Activated T-helper 17 cell treated with anti-CD3 and anti-CD28 coated beads, Interleukin-2, amount 50 U/mL, for 72 hours (primary cell): Measurements from ENCODE around the gene FUT3. TPM values are rescaled to one million over a fixed set of nuclear protein-coding genes. Genes with fewer than 3 reads are reported as not detected.

Source experiments
- ATAC-seq: fragments of 150-1000 bp; cut with Tn5 transposase; replicated peaks from 2 replicates; pipeline ENCODE4 v1.10.0; 2021; ENCODE audit warnings: mild to moderate bottlenecking, moderate library complexity
- H3K27ac Mint-ChIP-seq: one replicate; pipeline ENCODE4 v1.8.0; 2022; ENCODE audit warnings: mixed read lengths
- H3K27me3 Mint-ChIP-seq: one replicate; pipeline ENCODE4 v1.8.0; 2022; ENCODE audit warnings: mixed read lengths
- H3K36me3 Mint-ChIP-seq: one replicate; pipeline ENCODE4 v1.8.0; 2022; ENCODE audit warnings: low read depth, mild to moderate bottlenecking, mixed read lengths
- H3K4me1 Mint-ChIP-seq: one replicate; pipeline ENCODE4 v1.8.0; 2022; ENCODE audit warnings: mixed read lengths
- H3K4me3 Mint-ChIP-seq: one replicate; pipeline ENCODE4 v1.8.0; 2022; ENCODE audit warnings: mild to moderate bottlenecking, mixed read lengths
- H3K9me3 Mint-ChIP-seq: one replicate; pipeline ENCODE4 v1.8.0; 2022; ENCODE audit warnings: mixed read lengths
- total RNA-seq, 2 donors: library from RNA; stranded (reverse); gene quantifications; one replicate each; pipeline ENCODE4 v1.2.3, GENCODE V29; 2022

FUT3 gene
- total RNA-seq, 2 donors from 2014 or later = 1.4 TPM; not detected in 1

DNA sequence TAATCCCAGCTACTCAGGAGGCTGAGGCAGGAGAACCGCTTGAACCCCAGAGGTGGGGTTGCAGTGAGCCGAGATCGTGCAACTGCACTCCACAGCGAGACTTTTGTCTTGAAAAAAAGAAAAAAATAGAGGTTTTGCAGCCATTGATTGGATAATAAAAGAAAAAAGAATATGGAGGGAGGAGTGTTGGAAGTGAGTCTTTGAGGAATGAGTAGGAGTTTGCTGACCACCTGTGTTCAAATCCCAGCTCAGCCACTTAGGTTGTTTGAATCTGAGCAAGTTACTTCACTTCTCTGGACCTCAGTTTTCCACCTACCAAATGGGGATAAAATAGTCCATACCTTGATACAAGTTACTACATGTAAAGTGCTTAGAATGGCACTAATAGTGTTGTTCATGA is 40.1 kb downstream of the FUT3 start:
- no peak overlapping the region for H3K27ac Mint-ChIP-seq
- H3K27me3 Mint-ChIP-seq = no peaks in the 10 kb centered on the region
- H3K4me3 Mint-ChIP-seq = no peak overlapping the region
- no peaks in the 10 kb centered on the region for H3K9me3 Mint-ChIP-seq
- no peaks in the 10 kb centered on the region for H3K4me1 Mint-ChIP-seq
- no peak for ATAC-seq
- H3K36me3 Mint-ChIP-seq = no peaks in the 10 kb centered on the region

DNA sequence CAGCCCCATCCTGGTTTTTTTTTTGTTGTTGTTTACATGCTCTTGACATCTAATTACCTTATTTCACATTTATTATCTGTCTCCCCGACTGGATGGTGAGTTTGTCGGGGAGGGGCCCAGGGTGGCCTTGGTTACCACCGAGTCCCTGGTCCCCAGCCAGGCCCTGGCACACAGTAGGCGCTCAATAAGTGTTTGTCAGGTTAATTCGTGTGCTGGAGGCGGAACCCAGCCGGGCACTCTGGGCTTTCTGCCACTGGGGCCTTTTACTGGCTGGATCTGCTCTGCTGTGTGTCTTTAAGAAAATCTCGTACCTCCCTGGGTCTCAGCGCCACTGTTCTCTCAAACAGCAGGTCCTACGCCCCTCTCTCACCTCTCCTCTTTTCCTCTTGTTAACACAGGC is 41.8 kb downstream of the FUT3 start:
- H3K9me3 Mint-ChIP-seq = no peaks in the 10 kb centered on the region
- no peaks in the 10 kb centered on the region for H3K4me1 Mint-ChIP-seq
- no peak for ATAC-seq
- no peak overlapping the region for H3K4me3 Mint-ChIP-seq
- H3K27me3 Mint-ChIP-seq = no peaks in the 10 kb centered on the region
- no peaks in the 10 kb centered on the region for H3K36me3 Mint-ChIP-seq
- no peak overlapping the region for H3K27ac Mint-ChIP-seq

DNA sequence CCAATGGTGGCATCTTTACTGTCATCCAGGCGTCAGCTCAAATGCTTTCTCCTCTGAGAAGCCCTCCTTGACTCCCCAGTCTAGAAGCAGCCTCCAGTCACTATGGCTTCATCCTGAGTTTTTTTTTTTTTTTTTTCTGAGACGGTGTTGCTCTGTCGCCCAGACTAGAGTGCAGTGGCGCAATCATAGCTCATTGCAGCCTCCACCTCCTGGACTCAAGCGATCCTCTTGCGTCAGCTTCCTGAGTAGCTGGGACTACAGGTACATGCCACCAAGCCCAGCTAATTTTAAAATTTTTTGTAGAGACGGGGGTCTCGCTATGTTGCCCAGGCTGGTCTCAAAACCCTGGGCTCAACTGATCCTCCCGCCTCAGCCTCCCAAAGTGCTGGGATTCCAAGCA is 42.2 kb downstream of the FUT3 start:
- Mint-ChIP-seq H3K27me3 (no peaks in the 10 kb centered on the region), H3K27ac (no peak overlapping the region)

DNA sequence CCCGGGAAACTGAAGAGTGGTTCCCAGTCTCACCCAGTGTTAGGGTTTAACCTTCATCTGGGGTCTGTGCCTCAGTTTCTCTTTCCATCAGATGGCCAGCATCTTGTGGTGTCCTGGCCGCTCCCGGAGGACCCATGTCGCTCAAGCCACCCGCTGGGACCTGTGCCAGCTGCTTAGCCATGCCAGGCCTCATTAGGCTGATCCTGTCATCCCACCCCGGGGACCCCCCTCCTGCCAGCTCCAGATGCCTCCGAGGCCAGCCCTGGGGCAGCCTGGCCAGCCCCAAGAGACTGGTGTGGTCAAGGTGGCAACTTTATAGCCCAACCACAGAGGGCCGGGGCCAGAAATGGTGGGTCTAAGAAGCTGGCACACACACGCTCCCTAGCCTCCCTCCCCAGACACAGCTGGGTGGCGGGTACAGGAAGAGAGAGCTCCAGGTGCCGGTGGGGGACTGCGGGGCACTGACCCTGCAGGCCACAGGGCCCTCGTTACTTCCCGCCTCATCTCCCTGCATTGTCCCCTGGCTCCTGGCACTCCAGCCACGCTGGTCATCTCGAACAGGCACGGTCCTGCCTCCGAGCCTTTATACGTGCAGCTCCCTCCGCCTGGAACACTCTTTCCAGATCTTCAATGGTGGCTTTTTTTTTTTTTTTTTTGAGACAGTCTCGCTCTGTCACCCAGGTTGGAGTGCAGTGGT is 43.0 kb downstream of the FUT3 start:
- no peaks in the 10 kb centered on the region for H3K9me3 Mint-ChIP-seq
- no peak overlapping the region for H3K27ac Mint-ChIP-seq
- no peaks in the 10 kb centered on the region for H3K27me3 Mint-ChIP-seq
- H3K4me3 Mint-ChIP-seq = no peak overlapping the region
- H3K4me1 Mint-ChIP-seq = peaks cover 4% of the 10 kb centered on the region
- ATAC-seq = no peak
- H3K36me3 Mint-ChIP-seq = no peaks in the 10 kb centered on the region

More for the DNA sequence above, 42.2 kb downstream of the FUT3 start:
- no peak for ATAC-seq
- H3K4me3 Mint-ChIP-seq = no peak overlapping the region
- no peaks in the 10 kb centered on the region for H3K4me1 Mint-ChIP-seq
- H3K9me3 Mint-ChIP-seq = no peaks in the 10 kb centered on the region
- no peaks in the 10 kb centered on the region for H3K36me3 Mint-ChIP-seq

DNA sequence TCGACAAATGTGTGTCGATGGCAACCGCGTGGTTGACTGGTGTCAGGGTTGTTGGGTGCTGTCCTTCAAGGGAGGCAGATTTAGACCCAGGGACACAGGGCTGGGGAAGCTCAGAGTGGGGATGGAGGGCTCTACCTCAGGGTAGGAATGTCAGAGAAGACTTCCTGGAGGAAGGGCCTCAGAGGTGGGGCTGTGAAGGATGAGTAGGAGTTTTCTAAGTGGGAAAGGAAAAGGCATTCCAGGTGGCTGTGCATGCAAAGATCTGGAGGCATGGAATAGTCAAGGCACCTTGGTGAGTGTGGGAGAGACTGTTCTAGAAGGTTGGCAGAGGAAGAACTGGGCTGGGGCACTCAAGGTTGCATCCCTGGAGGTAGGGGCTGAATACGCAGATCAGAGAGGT is 44.3 kb downstream of the FUT3 start:
- H3K4me3 Mint-ChIP-seq = no peak overlapping the region
- H3K36me3 Mint-ChIP-seq = no peaks in the 10 kb centered on the region
- peaks cover 5% of the 10 kb centered on the region for H3K4me1 Mint-ChIP-seq
- peaks cover 4% of the 10 kb centered on the region for H3K27me3 Mint-ChIP-seq
- H3K9me3 Mint-ChIP-seq = no peaks in the 10 kb centered on the region
- no peak overlapping the region for H3K27ac Mint-ChIP-seq
- ATAC-seq = no peak

DNA sequence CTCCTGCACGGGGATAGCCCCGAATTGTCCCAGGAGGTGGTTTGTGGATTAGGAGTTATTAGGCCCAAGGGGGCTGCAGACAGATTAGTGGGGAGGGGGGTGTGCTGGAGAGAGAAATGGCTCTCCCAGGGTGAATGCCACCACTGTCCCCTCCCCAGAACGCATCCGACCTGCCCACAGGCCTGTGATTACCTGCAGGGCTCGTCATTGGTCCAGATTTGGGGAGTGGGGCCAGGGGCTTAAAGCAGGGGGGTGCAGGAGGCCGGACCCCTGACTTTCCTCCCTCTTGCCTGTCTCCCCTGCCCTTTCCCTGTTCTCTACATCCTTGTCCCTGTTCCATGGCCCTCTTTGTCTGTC is 45.1 kb downstream of the FUT3 start:
- Mint-ChIP-seq H3K4me1 (peaks cover 5% of the 10 kb centered on the region), H3K27ac (no peak overlapping the region), H3K27me3 (peaks cover 7% of the 10 kb centered on the region), H3K36me3 (no peaks in the 10 kb centered on the region), H3K9me3 (no peaks in the 10 kb centered on the region), H3K4me3 (no peak overlapping the region)
- no peak for ATAC-seq

DNA sequence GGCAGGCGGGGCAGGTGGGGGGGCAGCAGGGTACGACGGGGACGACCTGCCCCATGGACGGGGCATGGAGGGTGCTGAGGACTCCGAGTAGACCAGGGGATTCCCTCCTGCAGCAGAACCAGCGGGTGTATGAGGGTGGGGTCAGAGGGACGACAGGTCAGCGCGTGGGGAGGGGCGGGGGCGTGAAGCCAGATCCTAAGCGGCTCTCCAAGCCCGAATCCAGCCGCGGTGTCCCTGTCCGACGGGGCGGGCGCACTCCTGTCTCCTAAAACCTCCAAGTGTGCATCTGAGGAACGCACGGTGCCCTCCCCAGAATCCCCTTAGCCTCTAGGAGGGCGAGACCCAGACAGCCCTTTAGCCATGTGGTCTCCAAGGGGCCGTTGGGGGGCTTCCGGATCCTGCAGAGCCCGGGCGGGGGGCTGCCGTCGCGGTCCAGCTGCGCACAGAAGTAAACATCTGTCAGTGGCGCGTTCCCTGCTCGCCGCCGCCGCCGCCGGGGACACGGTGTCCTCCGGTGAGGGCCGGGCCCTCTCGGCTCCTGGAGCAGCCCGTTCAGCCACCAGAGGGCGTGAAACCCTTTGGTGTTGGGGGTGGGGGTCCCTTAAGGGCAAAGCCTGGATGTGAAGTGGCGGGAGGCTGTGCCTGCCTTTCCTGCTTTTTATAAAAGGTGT is 45.7 kb downstream of the FUT3 start:
- ATAC-seq = no peak
- peaks cover 9% of the 10 kb centered on the region for H3K27me3 Mint-ChIP-seq
- H3K36me3 Mint-ChIP-seq = no peaks in the 10 kb centered on the region
- no peaks in the 10 kb centered on the region for H3K9me3 Mint-ChIP-seq
- H3K4me1 Mint-ChIP-seq = peaks cover 5% of the 10 kb centered on the region
- H3K4me3 Mint-ChIP-seq = peak overlapping the region; percentile 44
- H3K27ac Mint-ChIP-seq = no peak overlapping the region

DNA sequence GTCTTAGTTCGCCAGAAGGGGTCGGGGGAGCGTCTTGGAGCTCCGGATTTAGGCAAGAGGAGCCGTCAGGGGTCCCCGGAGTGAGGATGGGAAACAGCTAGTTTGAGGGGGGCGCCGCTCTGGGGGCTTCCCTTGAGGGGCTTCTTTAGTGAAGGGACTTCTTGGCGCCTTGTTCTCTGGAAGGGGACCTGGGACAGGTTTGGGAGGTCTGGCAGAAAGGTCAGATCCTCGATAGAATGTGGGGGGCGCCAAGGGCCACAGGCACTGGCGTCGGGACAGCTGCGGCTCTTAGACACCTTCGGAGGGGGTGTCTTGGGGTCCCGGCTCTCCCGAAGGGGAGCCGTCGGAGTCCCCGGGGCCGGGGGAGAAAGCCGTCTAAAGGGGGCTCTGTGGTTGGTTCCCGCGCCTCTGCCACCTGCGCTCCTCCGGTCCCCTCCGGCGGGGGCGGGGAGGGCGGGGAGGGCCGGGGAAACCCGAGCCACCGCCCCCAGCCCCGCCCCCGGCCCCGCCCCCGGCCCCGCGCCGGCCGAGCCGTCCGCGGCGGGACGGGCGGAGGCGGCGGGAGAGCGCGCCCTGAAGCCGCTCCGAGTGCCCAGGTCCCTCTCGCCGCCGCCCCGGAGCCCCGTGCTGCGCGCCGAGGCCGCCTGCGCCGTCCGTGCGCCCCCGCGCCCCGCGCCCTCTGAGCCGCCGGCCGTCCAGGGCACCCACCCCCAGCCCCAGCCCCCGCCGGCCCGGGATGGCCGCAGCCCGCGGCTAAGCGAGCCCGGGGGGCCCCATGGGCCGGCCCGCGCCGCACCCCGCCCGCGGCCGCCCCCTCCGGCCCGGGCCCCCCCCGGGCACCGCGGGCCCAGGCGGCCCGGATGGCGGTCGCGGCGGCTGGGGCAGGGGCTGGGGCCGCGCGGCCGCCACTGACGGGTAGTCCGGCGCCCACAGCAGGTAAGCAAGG is 46.5 kb downstream of the FUT3 start, which contains the start of gene NRTN:
Gene NRTN, plus strand, starts transcription at position 552 of the 946 bp plus-strand sequence. CDS start 19,099 bp downstream, outside the sequence.
- H3K4me3 Mint-ChIP-seq = peak within 1 kb of the TSS; percentile 76
- peaks cover 11% of the 10 kb centered on the region for H3K27me3 Mint-ChIP-seq
- peak within 1 kb of the TSS; percentile 65 for H3K27ac Mint-ChIP-seq
- peaks cover 5% of the 10 kb centered on the region for H3K4me1 Mint-ChIP-seq
- ATAC-seq = peak; percentile 16
- H3K9me3 Mint-ChIP-seq = no peaks in the 10 kb centered on the region
- no peaks in the 10 kb centered on the region for H3K36me3 Mint-ChIP-seq

DNA sequence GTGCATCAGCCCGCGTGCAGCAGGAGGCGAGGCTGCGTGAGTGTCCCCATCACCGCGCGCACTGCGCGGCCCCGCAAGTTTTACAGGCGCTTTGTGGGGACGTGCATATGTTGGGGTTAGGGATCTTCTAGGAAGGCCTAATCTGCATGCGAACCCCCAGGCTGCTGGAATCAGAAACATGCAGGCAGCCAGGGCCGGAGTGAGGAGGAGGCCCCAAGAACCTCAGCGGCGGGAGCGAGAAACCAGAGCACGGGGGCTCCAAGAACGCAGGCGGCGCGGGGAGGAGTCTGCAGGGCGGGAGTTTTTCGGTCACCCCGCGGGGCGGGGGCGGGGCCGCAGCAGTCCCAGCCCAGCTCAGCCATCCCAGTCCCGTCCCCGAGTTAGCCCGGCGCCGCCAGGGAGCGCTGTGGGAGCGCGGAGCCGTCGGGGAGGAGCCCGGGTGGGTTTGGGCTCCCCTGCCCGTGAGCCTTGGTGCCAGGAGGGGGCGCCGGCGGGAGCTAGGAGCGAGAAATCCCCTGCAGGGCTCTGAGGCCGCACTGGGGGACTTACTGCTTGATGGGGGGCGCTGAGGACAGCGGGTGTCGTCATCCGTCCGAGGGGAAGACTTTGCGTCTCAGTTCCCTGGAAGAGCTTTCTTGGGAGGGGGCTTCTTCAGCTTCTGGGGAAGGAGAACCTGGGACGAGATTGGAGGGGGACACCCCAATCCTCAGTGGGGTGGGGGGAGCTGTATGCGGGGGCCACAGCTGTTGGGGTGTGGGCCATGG is 47.3 kb downstream of the FUT3 start:
- Mint-ChIP-seq H3K4me1 (peaks cover 5% of the 10 kb centered on the region), H3K36me3 (no peaks in the 10 kb centered on the region), H3K27me3 (peaks cover 11% of the 10 kb centered on the region), H3K4me3 (peak overlapping the region; percentile 76), H3K9me3 (no peaks in the 10 kb centered on the region), H3K27ac (peak overlapping the region; percentile 65)
- ATAC-seq = peak; percentile 96

DNA sequence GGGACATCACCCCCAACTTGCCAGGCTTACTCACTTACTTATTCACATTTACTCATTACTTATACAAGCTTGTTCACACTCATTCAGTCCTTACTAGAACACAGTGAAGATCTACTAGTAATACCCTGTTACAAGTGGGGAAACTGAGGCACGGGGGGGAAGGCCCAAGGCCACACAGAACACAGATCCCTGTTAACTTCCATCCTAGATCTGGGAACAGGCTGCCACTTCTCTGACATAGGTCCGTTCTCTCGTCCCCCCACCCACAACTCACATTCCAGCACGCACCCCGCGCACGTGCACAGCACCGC is 47.9 kb downstream of the FUT3 start:
- H3K4me1 Mint-ChIP-seq = peaks cover 5% of the 10 kb centered on the region
- no peak for ATAC-seq
- peaks cover 11% of the 10 kb centered on the region for H3K27me3 Mint-ChIP-seq
- H3K4me3 Mint-ChIP-seq = peak overlapping the region; percentile 76
- no peaks in the 10 kb centered on the region for H3K9me3 Mint-ChIP-seq
- peak overlapping the region; percentile 65 for H3K27ac Mint-ChIP-seq
- H3K36me3 Mint-ChIP-seq = no peaks in the 10 kb centered on the region

DNA sequence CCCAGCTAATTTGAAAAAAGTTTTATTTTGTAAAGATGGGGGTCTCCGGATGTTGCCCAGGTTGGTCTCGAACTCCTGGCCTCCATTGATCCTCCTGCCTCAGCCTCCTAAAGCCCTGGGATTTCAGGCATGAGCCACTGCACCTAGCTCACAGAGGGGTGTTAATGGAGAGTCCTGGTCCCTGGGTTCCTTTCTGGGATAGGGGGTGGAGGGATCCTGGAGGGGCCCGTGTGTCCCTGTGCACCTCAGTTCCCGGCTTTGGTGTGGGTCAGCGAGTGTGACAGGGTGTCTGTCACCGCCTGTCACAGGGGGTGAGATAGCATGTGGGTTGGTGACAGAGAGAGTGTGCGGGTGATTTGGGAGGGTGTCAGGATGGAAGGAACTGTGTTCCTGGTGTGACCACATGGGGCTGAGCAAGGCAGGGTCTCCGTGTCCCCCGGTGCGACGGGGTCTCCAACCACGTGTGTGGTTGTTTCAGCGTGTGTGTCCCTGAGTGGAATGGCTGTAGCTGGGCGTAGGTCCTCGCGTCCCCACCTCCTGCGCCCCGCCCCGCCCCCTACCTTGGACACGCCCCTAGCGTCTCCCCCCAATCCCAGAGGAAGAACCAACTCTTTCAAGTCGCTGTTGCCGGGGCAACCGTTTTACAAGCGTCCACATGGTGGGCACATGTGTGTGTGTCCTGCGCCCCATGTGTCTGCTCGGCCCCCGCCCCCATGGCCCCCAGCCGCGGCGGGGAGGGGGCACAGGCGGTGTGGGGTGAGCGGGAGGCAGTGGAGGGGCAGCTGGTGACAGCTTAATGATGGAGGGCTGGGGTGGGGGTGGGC is 49.2 kb downstream of the FUT3 start:
- peaks cover 11% of the 10 kb centered on the region for H3K27me3 Mint-ChIP-seq
- ATAC-seq = no peak
- peaks cover 5% of the 10 kb centered on the region for H3K4me1 Mint-ChIP-seq
- no peak overlapping the region for H3K4me3 Mint-ChIP-seq
- H3K9me3 Mint-ChIP-seq = no peaks in the 10 kb centered on the region
- H3K36me3 Mint-ChIP-seq = no peaks in the 10 kb centered on the region
- no peak overlapping the region for H3K27ac Mint-ChIP-seq

DNA sequence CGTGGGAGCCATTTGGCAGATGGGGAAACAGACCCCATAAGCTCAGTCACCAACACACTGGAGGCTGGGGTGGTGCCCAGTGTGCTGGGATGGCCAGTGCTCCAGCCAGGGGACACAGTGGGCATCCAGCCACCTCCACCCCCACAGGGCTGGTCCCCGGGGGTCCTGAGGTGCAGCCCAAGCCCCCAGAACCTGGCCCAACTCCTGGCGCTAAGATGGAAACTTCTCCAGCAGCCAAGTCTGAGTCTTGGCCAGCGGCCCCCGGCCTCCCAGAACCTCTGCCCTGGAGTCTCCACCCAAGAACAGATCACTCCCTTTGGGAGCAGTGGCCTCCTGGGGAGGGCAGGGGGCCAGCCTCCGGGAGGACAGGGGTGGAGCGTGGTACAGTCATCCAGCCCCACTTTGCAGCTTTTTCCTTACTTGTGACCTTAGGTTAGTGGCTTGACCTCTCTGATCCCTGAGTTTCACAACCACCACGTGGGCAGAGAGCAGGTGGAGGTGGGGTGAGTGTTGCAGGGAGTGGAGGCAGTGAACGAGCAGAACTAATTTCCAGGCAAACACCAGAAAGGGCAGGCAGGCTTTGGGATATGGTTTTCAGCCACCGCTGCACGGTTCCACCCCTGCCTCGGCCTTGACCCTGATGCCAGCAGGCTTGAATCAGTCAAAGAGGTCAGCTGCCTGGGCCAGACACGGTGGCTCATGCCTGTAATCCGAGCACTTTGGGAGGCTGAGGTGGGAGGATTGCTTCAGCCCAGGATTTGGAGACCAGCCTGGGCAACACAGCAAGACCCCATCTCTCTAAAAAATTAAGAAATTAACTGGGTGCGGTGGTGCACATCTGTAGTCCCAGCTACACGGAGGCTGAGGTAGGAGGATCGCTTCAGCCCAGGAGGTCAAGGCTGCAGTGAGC is 50.6 kb downstream of the FUT3 start:
- Mint-ChIP-seq H3K27me3 (peaks cover 11% of the 10 kb centered on the region), H3K36me3 (no peaks in the 10 kb centered on the region), H3K9me3 (no peaks in the 10 kb centered on the region), H3K27ac (no peak overlapping the region), H3K4me3 (no peak overlapping the region), H3K4me1 (peaks cover 5% of the 10 kb centered on the region)
- no peak for ATAC-seq
